ENCODE measurements around the gene BANK1. TPM values are rescaled to one million over a fixed set of nuclear protein-coding genes. Genes with fewer than 3 reads are reported as not detected.

BANK1 gene
- total RNA-seq, 1 donor from 2014 or later = 12.6 TPM

DNA sequence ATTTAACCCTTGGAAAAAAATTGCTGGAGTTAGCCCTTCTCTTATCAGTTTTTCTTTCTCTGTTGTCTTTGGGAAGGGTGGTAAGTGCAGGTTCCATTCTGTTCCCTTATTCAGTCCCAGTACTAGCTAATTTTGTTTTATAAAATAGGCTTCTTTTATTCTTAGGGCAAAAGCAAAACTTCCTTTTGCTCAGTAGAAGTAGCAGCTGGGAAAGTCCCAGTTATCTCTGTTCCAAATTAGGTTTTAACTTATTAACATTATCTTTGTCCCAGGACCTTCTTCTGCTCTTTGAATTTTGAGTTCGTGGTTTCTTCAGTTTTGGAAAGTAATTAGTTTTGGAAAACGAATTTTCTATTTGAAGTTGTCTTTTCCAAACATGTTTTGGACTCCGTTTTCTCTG, 61.1 kb downstream of the BANK1 start:
- no peak for DNase-seq
- H3K4me1 ChIP-seq = no peaks in the 10 kb centered on the region
- H3K27me3 ChIP-seq = no peaks in the 10 kb centered on the region
- no peaks in the 10 kb centered on the region for H3K36me3 ChIP-seq
- ATAC-seq = no peak
- TF ChIP-seq CTCF (IDR thresholded peaks at IDR 0.05) = no peak
- intact Hi-C loops (cut with DNase I) = no loop called here
- H3K4me3 ChIP-seq = no peak overlapping the region
- H3K9me3 ChIP-seq = no peaks in the 10 kb centered on the region
- no peak overlapping the region for H3K27ac ChIP-seq

DNA sequence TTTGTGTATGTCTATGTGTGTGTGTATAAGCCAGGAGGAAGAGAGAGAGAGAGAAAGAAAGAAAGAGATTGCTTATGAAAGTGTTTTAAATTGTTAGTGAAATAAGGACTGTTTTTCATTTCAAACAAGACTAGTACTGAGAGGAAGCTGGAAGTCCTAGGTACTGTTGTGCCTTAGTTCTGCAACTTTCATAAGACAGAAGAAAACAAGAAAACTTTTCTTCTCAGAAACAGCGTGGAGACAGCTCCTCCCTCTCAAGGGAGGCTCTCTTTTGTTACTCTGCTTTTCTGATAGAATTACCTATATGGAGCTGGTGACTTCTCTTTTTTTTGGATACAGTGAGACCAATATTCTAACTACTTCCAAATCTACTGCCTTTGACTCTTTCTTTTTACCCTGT, 62.5 kb downstream of the BANK1 start:
- no peak for TF ChIP-seq CTCF (IDR thresholded peaks at IDR 0.05)
- no peaks in the 10 kb centered on the region for H3K27me3 ChIP-seq
- H3K36me3 ChIP-seq = no peaks in the 10 kb centered on the region
- no peak for DNase-seq
- no peaks in the 10 kb centered on the region for H3K4me1 ChIP-seq
- H3K9me3 ChIP-seq = no peaks in the 10 kb centered on the region
- H3K27ac ChIP-seq = no peak overlapping the region
- intact Hi-C loops (cut with DNase I) = no loop called here
- H3K4me3 ChIP-seq = no peak overlapping the region
- ATAC-seq = no peak

DNA sequence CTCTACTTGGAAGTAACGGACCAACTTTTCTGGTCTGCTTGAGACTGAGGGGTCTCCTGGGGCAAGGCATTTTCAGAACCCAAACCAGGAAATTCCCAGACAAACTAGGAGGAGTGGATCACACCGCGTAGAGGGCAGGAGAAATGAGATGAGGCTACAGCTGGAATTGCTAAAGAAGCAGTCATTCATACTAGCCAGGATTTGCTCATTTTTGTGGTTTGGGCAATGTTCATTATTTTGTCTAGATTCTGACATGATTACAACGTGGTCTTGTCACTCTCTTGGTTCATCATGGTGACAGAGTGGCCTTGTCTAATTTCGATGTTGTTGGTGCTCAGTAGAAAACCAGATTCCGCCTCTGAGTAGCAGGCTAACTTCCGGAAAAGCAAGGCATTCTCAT, 63.2 kb downstream of the BANK1 start:
- no peak overlapping the region for H3K4me3 ChIP-seq
- ATAC-seq (no peak), DNase-seq (no peak)
- H3K27ac ChIP-seq = no peak overlapping the region
- no peak for TF ChIP-seq CTCF (IDR thresholded peaks at IDR 0.05)
- H3K4me1 ChIP-seq = no peaks in the 10 kb centered on the region
- H3K36me3 ChIP-seq = no peaks in the 10 kb centered on the region
- intact Hi-C loops (cut with DNase I) = no loop called here
- H3K9me3 ChIP-seq = no peaks in the 10 kb centered on the region
- H3K27me3 ChIP-seq = no peaks in the 10 kb centered on the region

- no peak for ATAC-seq
- intact Hi-C loops (cut with DNase I) = no loop called here
- Histone ChIP-seq H3K4me3 (no peak overlapping the region), H3K9me3 (no peaks in the 10 kb centered on the region), H3K4me1 (no peaks in the 10 kb centered on the region), H3K27ac (no peak overlapping the region), H3K36me3 (no peaks in the 10 kb centered on the region), H3K27me3 (no peaks in the 10 kb centered on the region)
- TF ChIP-seq CTCF (IDR thresholded peaks at IDR 0.05) = no peak
- DNase-seq = no peak
Observed at GRCh38 chr4:101855239-101855638, 64.7 kb downstream of the BANK1 start.

GRCh38 chr4:101856149-101856548, 65.6 kb downstream of the BANK1 start:
- no peak for ATAC-seq
- Histone ChIP-seq H3K4me1 (no peaks in the 10 kb centered on the region), H3K4me3 (no peak overlapping the region), H3K27me3 (no peaks in the 10 kb centered on the region), H3K9me3 (no peaks in the 10 kb centered on the region), H3K27ac (no peak overlapping the region), H3K36me3 (no peaks in the 10 kb centered on the region)
- intact Hi-C loops (cut with DNase I) = no loop called here
- no peak for DNase-seq
- TF ChIP-seq CTCF (IDR thresholded peaks at IDR 0.05) = no peak

GRCh38 chr4:101857176-101857575, 66.6 kb downstream of the BANK1 start:
- no peak overlapping the region for H3K4me3 ChIP-seq
- no peak for DNase-seq
- TF ChIP-seq CTCF (IDR thresholded peaks at IDR 0.05) = no peak
- no peaks in the 10 kb centered on the region for H3K36me3 ChIP-seq
- no peaks in the 10 kb centered on the region for H3K9me3 ChIP-seq
- no peak for ATAC-seq
- H3K27ac ChIP-seq = no peak overlapping the region
- intact Hi-C loops (cut with DNase I) = no loop called here
- no peaks in the 10 kb centered on the region for H3K27me3 ChIP-seq
- H3K4me1 ChIP-seq = no peaks in the 10 kb centered on the region
